Adipocyte (in vitro differentiated cells): ENCODE measurements around the gene MSI2.

Source experiments
- DNase-seq: peaks from one replicate; pipeline ENCODE4 v3.0.0-alpha.2; 2015; ENCODE audit warnings: low read depth
- H3K27me3 ChIP-seq: replicated peaks from 2 replicates; pipeline ENCODE4 v1.7.0; 2013; ENCODE audit warnings: mild to moderate bottlenecking, low read length, moderate library complexity; ENCODE audit not compliant: control insufficient read depth, insufficient read depth
- H3K36me3 ChIP-seq: 2 replicates; pipeline ENCODE4 v1.7.0; 2013; ENCODE audit warnings: low read length, mild to moderate bottlenecking, moderate library complexity; ENCODE audit not compliant: control insufficient read depth, insufficient read depth, severe bottlenecking
- H3K4me1 ChIP-seq: 2 replicates; pipeline ENCODE4 v1.7.0; 2013; ENCODE audit warnings: mild to moderate bottlenecking, low read length, moderate library complexity; ENCODE audit not compliant: control insufficient read depth, insufficient read depth
- H3K4me3 ChIP-seq: 2 replicates; pipeline ENCODE4 v1.7.0; 2013; ENCODE audit warnings: mild to moderate bottlenecking, low read length, moderate library complexity
- H3K9ac ChIP-seq: 2 replicates; pipeline ENCODE4 v1.7.0; 2013; ENCODE audit warnings: mild to moderate bottlenecking, low read length, moderate library complexity
- H3K9me3 ChIP-seq: 2 replicates; pipeline ENCODE4 v1.7.0; 2013; ENCODE audit warnings: mild to moderate bottlenecking, low read length, moderate library complexity; ENCODE audit not compliant: control insufficient read depth

MSI2 gene

DNA sequence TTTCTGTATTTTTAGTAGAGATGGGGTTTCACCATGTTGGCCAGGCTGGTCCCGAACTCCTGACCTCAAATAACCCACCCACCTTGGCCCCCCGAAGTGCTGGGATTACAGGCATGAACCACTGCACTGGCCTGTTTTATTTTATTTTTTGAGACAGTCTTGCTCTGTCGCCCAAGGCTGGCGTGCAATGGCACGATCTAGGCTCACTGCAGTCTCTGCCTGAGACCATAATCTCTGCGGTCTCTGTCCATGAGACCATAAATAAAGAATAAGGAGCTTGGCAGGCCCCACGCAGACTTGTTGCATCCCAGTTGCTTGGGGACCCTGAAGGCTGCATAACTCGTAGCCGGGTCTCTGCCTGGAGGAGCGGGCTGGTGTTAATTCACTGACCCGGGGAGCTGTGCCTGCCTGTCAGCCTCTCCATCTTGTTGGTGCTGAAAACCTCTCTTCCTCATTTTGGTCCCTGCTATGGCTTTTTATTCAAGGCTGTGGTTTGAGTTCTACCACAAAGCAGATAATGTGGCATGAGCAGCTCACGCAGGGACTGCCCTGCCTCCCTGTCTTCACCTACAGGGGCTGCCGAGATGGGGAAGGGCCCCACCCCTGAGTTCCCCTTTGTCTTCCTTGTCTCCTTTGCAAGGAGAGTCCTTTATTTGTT, 82.1 kb downstream of the MSI2 start:
- DNase-seq: no peak
- peaks cover 5% of the 10 kb centered on the region for H3K27me3 ChIP-seq
- no peak overlapping the region for H3K4me3 ChIP-seq
- no peak overlapping the region for H3K9ac ChIP-seq
- no peaks in the 10 kb centered on the region for H3K36me3 ChIP-seq
- H3K9me3 ChIP-seq: no peaks in the 10 kb centered on the region
- peaks cover 17% of the 10 kb centered on the region for H3K4me1 ChIP-seq

DNA sequence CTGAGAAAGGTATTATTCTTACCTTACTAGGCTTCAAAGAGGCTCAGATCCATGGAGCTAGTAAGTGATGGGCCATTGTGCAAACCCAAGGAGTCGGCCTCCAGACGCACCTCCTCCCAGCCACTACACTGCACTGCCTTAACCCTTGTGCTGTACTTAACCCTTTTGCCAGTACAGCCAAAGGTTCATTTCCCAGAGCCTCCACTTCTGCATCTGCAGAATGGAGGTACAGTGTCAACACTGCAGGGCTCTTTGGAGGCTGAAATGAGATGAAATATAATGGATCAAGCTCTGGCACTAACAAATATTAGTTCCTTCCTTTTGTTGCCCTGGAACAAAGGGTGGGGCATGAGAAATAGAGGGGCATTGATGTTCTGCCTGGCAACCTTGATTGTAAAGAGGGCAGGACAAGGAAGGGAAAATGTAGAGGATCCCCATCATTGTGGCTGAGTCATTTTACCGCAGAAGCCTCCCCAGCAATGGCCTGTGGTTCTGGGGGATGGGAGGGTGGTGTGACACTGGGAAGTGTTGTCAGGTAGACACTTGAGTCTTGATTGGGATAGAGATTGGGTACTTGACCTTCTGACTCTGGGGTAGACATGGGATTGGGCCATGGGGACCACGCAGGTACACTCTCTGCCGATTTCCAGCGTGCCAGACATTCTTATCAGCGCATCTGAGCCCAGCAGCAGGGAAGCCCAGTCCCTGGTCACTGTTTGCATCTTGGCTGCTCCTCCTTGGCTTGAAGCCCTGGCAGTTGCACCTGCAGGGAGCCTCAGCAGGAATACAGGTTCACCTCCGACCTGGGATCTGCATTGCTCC, 84.0 kb downstream of the MSI2 start:
- no peaks in the 10 kb centered on the region for H3K9me3 ChIP-seq
- H3K4me3 ChIP-seq: no peak overlapping the region
- peaks cover 5% of the 10 kb centered on the region for H3K27me3 ChIP-seq
- H3K36me3 ChIP-seq: no peaks in the 10 kb centered on the region
- peaks cover 23% of the 10 kb centered on the region for H3K4me1 ChIP-seq
- no peak overlapping the region for H3K9ac ChIP-seq
- DNase-seq: no peak

GRCh38 chr17:57341611-57342540, 85.6 kb downstream of the MSI2 start:
- Histone ChIP-seq H3K9ac (no peak overlapping the region), H3K4me3 (no peak overlapping the region), H3K27me3 (peaks cover 5% of the 10 kb centered on the region), H3K36me3 (no peaks in the 10 kb centered on the region), H3K4me1 (peaks cover 23% of the 10 kb centered on the region), H3K9me3 (no peaks in the 10 kb centered on the region)
- DNase-seq: no peak

- H3K4me1 ChIP-seq: peaks cover 23% of the 10 kb centered on the region
These were observed 86.8 kb downstream of the MSI2 start for GRCh38 chr17:57342963-57343589.

GRCh38 chr17:57343717-57344116, 87.4 kb downstream of the MSI2 start:
- peaks cover 4% of the 10 kb centered on the region for H3K36me3 ChIP-seq
- DNase-seq: no peak

More at GRCh38 chr17:57342963-57343589, 86.8 kb downstream of the MSI2 start:
- no peak overlapping the region for H3K9ac ChIP-seq
- DNase-seq: no peak
- H3K36me3 ChIP-seq: peaks cover under 1% of the 10 kb centered on the region
- no peaks in the 10 kb centered on the region for H3K9me3 ChIP-seq
- H3K4me3 ChIP-seq: no peak overlapping the region
- H3K27me3 ChIP-seq: peaks cover 5% of the 10 kb centered on the region

DNA sequence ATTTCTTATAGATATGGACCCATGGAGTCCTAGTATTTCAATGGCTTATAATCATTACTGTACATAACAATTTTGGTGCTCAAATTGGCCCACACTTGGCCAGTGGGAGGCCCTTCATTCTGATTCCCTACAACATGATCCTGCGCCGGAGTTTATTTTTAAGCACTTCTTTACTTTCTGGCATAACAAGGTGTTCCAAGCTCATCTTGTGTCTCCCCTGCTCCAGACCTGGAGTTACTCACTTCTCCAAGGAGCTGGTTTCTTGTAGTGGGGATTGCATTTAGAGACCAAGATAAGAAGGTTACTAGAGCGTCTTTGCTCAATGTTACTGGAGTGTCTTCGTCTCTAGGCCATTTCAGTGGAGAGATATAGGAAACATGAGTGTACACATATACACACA, 87.9 kb downstream of the MSI2 start:
- Histone ChIP-seq H3K36me3 (peaks cover 4% of the 10 kb centered on the region), H3K9me3 (no peaks in the 10 kb centered on the region), H3K27me3 (peaks cover 5% of the 10 kb centered on the region), H3K4me1 (peaks cover 23% of the 10 kb centered on the region), H3K9ac (no peak overlapping the region), H3K4me3 (no peak overlapping the region)
- DNase-seq: no peak

More at GRCh38 chr17:57343717-57344116, 87.4 kb downstream of the MSI2 start:
- Histone ChIP-seq H3K9ac (no peak overlapping the region), H3K27me3 (peaks cover 5% of the 10 kb centered on the region), H3K4me1 (peaks cover 23% of the 10 kb centered on the region), H3K4me3 (no peak overlapping the region), H3K9me3 (no peaks in the 10 kb centered on the region)

DNA sequence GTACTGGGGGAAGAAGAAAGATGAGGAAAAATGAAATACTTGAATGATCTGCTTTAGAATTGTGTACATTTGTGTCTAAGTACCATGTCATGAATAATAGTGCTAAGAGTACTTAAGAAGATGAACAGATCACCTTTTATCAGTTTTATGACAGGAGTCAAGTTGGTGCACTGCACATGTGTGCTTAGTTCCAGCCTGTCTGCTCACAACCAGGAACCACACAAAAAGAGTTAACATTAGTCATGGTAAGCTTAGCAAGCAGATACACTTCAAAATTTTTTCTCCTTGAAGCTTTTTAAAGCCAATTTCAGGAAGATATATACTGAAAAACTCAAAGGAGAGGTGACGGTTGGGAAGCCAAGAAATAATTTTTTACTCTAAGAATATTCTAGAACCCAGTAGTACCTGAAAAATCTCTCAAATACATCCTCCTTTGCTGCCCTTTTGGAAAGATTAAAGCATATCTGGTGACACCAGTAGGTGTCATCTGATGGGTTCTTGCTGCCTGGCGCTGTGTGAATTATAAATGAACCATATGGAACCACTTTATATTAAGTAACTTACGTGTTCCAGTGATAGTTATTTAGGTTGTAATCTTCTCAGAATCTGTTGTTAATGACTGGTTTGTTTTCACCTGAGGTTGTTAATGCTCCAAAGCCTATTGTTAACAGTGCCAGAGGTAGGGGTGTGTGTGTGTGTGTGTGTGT, 93.4 kb downstream of the MSI2 start:
- H3K9ac ChIP-seq: no peak overlapping the region
- H3K4me3 ChIP-seq: no peak overlapping the region
- DNase-seq: no peak
- peaks cover 4% of the 10 kb centered on the region for H3K36me3 ChIP-seq
- no peaks in the 10 kb centered on the region for H3K4me1 ChIP-seq
- no peaks in the 10 kb centered on the region for H3K9me3 ChIP-seq
- H3K27me3 ChIP-seq: no peaks in the 10 kb centered on the region

DNA sequence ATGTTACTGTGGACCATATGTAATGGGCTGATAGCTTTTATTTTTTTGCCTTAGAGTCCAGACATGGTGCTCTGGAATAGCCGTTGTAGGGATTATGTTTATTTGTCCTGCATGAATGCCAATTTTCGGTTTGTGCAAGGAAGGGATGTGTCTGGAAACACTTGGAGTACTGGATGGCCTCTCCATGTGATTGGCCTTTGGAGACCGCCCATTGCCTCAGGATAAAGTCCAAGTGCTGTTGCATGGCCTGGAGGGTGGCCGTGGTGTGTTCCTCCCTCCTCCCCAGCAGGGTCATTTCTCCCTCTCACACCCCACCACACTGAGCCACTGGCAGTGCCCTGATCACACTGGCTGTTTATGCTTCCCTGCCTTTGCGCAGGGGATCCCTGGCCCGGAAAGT, 93.9 kb downstream of the MSI2 start:
- no peaks in the 10 kb centered on the region for H3K27me3 ChIP-seq
- DNase-seq: peak; percentile 30
- no peaks in the 10 kb centered on the region for H3K9me3 ChIP-seq
- H3K9ac ChIP-seq: no peak overlapping the region
- no peak overlapping the region for H3K4me3 ChIP-seq
- H3K4me1 ChIP-seq: no peaks in the 10 kb centered on the region
- peaks cover 4% of the 10 kb centered on the region for H3K36me3 ChIP-seq

- peaks cover 4% of the 10 kb centered on the region for H3K36me3 ChIP-seq
- H3K4me3 ChIP-seq: no peak overlapping the region
- no peaks in the 10 kb centered on the region for H3K27me3 ChIP-seq
- no peak for DNase-seq
- H3K9ac ChIP-seq: no peak overlapping the region
- H3K4me1 ChIP-seq: no peaks in the 10 kb centered on the region
- no peaks in the 10 kb centered on the region for H3K9me3 ChIP-seq
These were observed 96.4 kb downstream of the MSI2 start for GRCh38 chr17:57352665-57353175.

- Histone ChIP-seq H3K9me3 (no peaks in the 10 kb centered on the region), H3K36me3 (no peaks in the 10 kb centered on the region), H3K4me1 (no peaks in the 10 kb centered on the region), H3K4me3 (no peak overlapping the region), H3K9ac (no peak overlapping the region), H3K27me3 (no peaks in the 10 kb centered on the region)
- no peak for DNase-seq
These were observed 98.3 kb downstream of the MSI2 start for GRCh38 chr17:57354673-57355072.
